GM18505 (cell line): Measurements from ENCODE around the gene GOLT1B.

ENCODE experiments used
- ATAC-seq: cut with Tn5 transposase; IDR thresholded peaks from one replicate; pipeline ENCODE4 v1.9.1; 2021; ENCODE audit not compliant: unreplicated experiment
- POLR2A ChIP-seq: IDR thresholded peaks from 4 replicates; pipeline ENCODE4 v1.6.1; 2011; ENCODE audit warnings: borderline replicate concordance; ENCODE audit not compliant: insufficient read depth, insufficient read length; ENCODE audit errors: extremely low read depth

Gene GOLT1B

GRCh38 chr12:21529456-21529855, 27.9 kb downstream of the GOLT1B start:
- no peak for TF ChIP-seq POLR2A
- ATAC-seq, result no peak

GRCh38 chr12:21538061-21538653, 36.6 kb downstream of the GOLT1B start:
- TF ChIP-seq POLR2A, result no peak
- no peak for ATAC-seq

GRCh38 chr12:21539797-21540196, 38.2 kb downstream of the GOLT1B start:
- TF ChIP-seq POLR2A, result no peak
- no peak for ATAC-seq

- no peak for ATAC-seq
- TF ChIP-seq POLR2A, result no peak
Measured at GRCh38 chr12:21541773-21542172, 40.2 kb downstream of the GOLT1B start.

GRCh38 chr12:21542403-21542802, 40.8 kb downstream of the GOLT1B start:
- TF ChIP-seq POLR2A, result no peak
- no peak for ATAC-seq

- no peak for TF ChIP-seq POLR2A
- ATAC-seq, result no peak
Measured at GRCh38 chr12:21543151-21543550, 41.6 kb downstream of the GOLT1B start.

- ATAC-seq, result no peak
- TF ChIP-seq POLR2A, result no peak
Measured at GRCh38 chr12:21545557-21545956, 44.0 kb downstream of the GOLT1B start.

GRCh38 chr12:21546716-21547115, 45.1 kb downstream of the GOLT1B start:
- no peak for TF ChIP-seq POLR2A

GRCh38 chr12:21547437-21547836, 45.8 kb downstream of the GOLT1B start:
- TF ChIP-seq POLR2A, result no peak
- no peak for ATAC-seq

More at GRCh38 chr12:21546716-21547115, 45.1 kb downstream of the GOLT1B start:
- ATAC-seq, result no peak

GRCh38 chr12:21551841-21552465, 50.4 kb downstream of the GOLT1B start:
- ATAC-seq, result no peak
- no peak for TF ChIP-seq POLR2A

GRCh38 chr12:21552635-21553328, 51.2 kb downstream of the GOLT1B start:
- ATAC-seq, result no peak
- TF ChIP-seq POLR2A, result no peak

GRCh38 chr12:21553329-21553675, 51.7 kb downstream of the GOLT1B start:
- ATAC-seq, result no peak
- no peak for TF ChIP-seq POLR2A

- no peak for TF ChIP-seq POLR2A
- ATAC-seq, result no peak
Measured at GRCh38 chr12:21558100-21558679, 56.6 kb downstream of the GOLT1B start.
